H1 (cell line): ENCODE measurements around the gene STIM1.

ENCODE experiments used
- BRCA1 ChIP-seq: IDR thresholded peaks from 2 replicates; pipeline ENCODE4 v1.6.1; 2012; ENCODE audit warnings: low read depth, low read length, improper control_type of control experiment
- CTCF ChIP-seq, 3 experiments: IDR thresholded peaks; 1 replicate in 2 of 3; 2 replicates in 1 of 3; pipeline versions ENCODE4 v1.5.1 to v1.6.1; 2011; ENCODE audit warnings: low read length in 3 of 3, mild to moderate bottlenecking in 3 of 3, inconsistent platforms in 2 of 3, low read depth in 1 of 3, moderate library complexity in 1 of 3; ENCODE audit not compliant: insufficient read depth in 1 of 3; ENCODE audit errors: control extremely low read depth in 1 of 3
- E2F6 ChIP-seq: IDR thresholded peaks from 2 replicates; pipeline ENCODE4 v1.6.1; 2012; ENCODE audit warnings: inconsistent platforms
- FOSL1 ChIP-seq: IDR thresholded peaks from 2 replicates; pipeline ENCODE4 v1.6.1; 2011; ENCODE audit warnings: mild to moderate bottlenecking, low read depth, low read length, moderate library complexity; ENCODE audit not compliant: insufficient read depth
- GTF2F1 ChIP-seq: IDR thresholded peaks from 2 replicates; pipeline ENCODE4 v1.6.1; 2012; ENCODE audit warnings: low read depth, low read length, improper control_type of control experiment, borderline replicate concordance
- JUND ChIP-seq: IDR thresholded peaks from 2 replicates; pipeline ENCODE4 v1.6.1; 2011; ENCODE audit warnings: mild to moderate bottlenecking, improper control_type of control experiment, low read length
- KDM1A ChIP-seq: fragments of 200-600, 300-600 bp; sonication (generic); IDR thresholded peaks from 2 replicates; pipeline ENCODE4 v1.7.1; 2016; ENCODE audit warnings: mild to moderate bottlenecking, low read length, borderline replicate concordance
- POLR2A ChIP-seq, 2 experiments: IDR thresholded peaks; 1 replicate in 1 of 2; 2 replicates in 1 of 2; pipeline ENCODE4 v1.6.1; 2011; ENCODE audit warnings: low read depth in 2 of 2, low read length in 2 of 2, mild to moderate bottlenecking in 2 of 2; ENCODE audit errors: control extremely low read depth in 1 of 2
- RAD21 ChIP-seq, 2 experiments: IDR thresholded peaks in 1 of 2; conservative IDR thresholded peaks in 1 of 2; 2 replicates each; pipeline ENCODE4 v1.6.1; 2011; ENCODE audit warnings: low read depth in 2 of 2, low read length in 2 of 2, improper control_type of control experiment in 1 of 2, inconsistent platforms in 1 of 2, mild to moderate bottlenecking in 1 of 2, moderate library complexity in 1 of 2
- RFX5 ChIP-seq: IDR thresholded peaks from 2 replicates; pipeline ENCODE4 v1.6.1; 2011; ENCODE audit warnings: low read depth, low read length, improper control_type of control experiment, borderline replicate concordance
- TEAD4 ChIP-seq: IDR thresholded peaks from 2 replicates; pipeline ENCODE4 v1.6.1; 2012; ENCODE audit warnings: low read depth, low read length, inconsistent platforms, mixed read lengths
- USF2 ChIP-seq: IDR thresholded peaks from 2 replicates; pipeline ENCODE4 v1.6.1; 2011; ENCODE audit warnings: low read length, improper control_type of control experiment
- YY1 ChIP-seq: IDR thresholded peaks from 2 replicates; pipeline ENCODE4 v1.6.1; 2011; ENCODE audit warnings: low read depth, mild to moderate bottlenecking, low read length

GRCh38 chr11:3996651-3997050 is 141.2 kb downstream of the STIM1 start:
- TF ChIP-seq CTCF (IDR thresholded peaks at IDR 0.05; ENCODE audit: control extremely low read depth in 1 of 3, insufficient read depth in 1 of 3, low read depth in 1 of 3, low read length in 3 of 3): no peak
- TF ChIP-seq YY1: no peak
- no peak for TF ChIP-seq BRCA1
- TF ChIP-seq RAD21 (IDR thresholded peaks at IDR 0.05 in 1 of 2, conservative IDR thresholded peaks at IDR 0.05 in 1 of 2; ENCODE audit: low read depth in 2 of 2, low read length in 2 of 2): no peak
- no peak for TF ChIP-seq POLR2A (IDR thresholded peaks at IDR 0.05; ENCODE audit: control extremely low read depth in 1 of 2, low read depth in 2 of 2, low read length in 2 of 2)
- no peak for TF ChIP-seq FOSL1
- no peak for TF ChIP-seq GTF2F1
- TF ChIP-seq E2F6: no peak
- no peak for TF ChIP-seq RFX5
- TF ChIP-seq KDM1A: no peak
- TF ChIP-seq JUND: no peak
- TF ChIP-seq USF2: no peak
- no peak for TF ChIP-seq TEAD4
